GM18909 (cell line): ENCODE results near the gene ZNF891.

Source experiments
- ATAC-seq: cut with Tn5 transposase; IDR thresholded peaks from one replicate; pipeline ENCODE4 v1.9.1; 2021; ENCODE audit warnings: mild to moderate bottlenecking; ENCODE audit not compliant: unreplicated experiment, poor library complexity

ZNF891 gene

DNA sequence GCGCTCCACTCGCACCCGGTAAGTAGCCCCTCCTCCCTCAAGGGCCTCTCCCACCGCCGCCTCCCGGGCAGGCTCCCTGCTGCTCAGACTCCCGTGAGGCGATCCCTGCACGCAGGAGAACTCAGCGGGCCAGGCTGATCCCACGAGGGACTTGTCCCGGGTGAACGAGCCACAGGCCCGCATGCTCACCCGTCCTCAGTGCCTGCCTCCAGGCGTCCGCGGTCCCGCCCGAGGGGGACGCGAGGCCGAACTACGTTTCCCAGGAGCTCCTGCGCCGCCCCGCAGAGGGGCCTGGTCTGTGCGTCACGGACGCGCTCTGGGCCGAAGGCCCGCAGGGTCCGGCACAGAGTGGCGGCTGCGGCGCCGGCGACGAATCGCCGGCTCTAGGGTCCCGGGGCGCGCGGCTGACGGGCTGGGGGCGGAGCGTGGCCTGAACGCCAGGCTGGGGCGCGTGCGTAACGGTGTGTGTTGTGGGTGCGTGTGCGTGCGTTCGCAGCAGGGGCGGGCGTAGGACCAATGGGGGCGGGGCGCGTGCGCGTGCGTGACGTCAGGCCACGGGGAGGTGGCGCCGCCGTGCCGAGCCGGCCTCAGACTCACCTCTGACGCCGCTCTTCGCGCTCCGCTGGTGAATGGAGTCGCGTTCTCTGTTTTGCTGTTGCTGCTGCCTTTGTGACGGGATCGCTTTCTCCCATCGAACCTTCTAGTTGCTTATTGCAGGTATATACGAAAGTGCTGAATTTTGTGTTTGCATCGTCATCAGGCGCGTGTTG lies at the start of gene ZNF891, which contains the start of gene ZNF10:
Gene ZNF891, minus strand, starts transcription at position 237 of the 770 bp plus-strand sequence. CDS start 8,356 bp downstream, outside the sequence.
Gene ZNF10, plus strand, starts transcription at position 590 of the 770 bp plus-strand sequence. CDS start 13,866 bp downstream, outside the sequence.
- ATAC-seq = peak; percentile 92

DNA sequence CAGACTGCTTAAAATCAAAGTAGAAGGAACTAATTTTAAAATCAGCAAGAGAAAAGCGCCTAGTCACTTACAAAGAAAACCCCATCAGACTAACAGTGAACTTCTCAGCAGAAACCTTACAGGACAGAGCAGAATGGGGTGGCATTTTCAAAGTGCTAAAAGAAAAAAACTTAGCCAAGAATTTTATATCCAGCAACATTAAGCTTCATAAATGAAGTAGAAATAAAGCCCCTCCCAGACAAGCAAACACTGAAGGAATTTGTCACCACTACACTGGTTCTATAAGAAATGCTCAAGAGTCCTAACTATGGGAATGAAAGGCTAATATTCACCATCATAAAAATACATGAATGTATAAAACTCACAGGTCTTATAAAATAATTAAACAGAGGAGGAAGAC lies 44.8 kb upstream of the ZNF891 start:
- no peak for ATAC-seq

DNA sequence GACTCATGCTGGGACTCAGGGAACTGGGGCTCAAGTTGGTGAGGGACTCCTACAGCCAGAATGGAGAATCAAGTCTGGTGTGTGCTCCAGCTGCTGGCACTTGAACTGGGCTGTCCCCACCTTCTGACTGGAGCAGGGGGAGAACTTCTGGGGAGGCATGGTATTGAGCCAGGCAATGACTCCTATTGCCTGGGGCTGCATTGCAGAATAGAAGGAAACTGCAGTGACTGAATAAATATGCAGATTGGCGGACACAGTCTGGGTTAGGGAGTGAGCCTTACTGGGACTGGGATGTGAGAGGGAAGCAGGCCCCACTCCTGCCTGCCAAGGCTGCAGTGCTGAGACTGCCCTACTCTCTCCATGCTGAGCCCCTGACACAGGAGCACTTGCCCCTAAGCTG lies 42.4 kb upstream of the ZNF891 start:
- ATAC-seq = no peak

- ATAC-seq = no peak
Observed at GRCh38 chr12:133165776-133166175, 35.7 kb upstream of the ZNF891 start.

DNA sequence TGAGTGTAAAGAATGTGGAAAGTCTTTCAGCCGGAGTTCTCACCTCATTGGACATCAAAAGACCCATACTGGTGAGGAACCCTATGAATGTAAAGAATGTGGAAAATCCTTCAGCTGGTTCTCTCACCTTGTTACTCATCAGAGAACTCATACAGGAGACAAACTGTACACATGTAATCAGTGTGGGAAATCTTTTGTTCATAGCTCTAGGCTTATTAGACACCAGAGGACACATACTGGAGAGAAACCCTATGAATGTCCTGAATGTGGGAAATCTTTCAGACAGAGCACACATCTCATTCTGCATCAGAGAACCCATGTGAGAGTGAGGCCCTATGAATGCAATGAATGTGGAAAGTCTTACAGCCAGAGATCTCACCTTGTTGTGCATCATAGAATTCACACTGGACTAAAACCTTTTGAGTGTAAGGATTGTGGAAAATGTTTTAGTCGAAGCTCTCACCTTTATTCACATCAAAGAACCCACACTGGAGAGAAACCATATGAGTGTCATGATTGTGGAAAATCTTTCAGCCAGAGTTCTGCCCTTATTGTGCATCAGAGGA lies 26.1 kb upstream of the ZNF891 start:
- ATAC-seq = no peak

DNA sequence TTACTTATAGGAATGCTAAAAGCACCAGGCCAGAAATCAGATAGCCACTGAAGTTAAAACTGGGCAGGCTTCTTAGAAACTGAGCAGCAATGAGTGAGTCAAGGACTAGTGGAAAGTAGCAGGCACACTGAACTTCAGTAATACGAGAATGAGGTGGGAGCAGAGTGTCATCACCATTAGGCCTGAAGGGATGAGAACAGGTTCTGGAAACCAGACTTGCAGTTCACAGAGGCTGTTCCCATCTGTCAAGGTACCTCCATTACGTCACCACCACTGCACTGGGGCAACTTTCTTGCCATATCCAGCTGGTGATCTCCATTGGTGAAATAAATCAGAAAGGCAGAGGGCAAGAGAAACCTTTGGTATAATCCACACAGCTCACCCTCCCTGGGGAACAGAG lies 15.9 kb upstream of the ZNF891 start:
- ATAC-seq = no peak

- ATAC-seq = no peak
Observed at GRCh38 chr12:133135747-133136146, 5.7 kb upstream of the ZNF891 start.

DNA sequence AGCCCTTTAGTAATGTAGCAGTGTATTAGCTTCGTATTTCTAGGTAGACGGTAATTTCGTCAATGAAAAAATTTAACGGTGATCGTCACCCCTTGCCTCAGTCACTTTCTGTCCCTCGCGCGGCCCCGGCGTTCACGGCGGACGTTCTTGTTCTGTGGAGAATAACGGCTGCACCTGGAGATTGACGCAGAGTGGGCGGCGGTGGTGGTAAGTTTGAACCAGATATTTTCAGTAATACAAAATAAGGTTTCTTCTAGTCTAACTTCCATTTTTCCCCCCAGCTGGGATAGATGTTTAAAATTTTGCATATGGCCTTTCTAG lies 694 bp upstream of the ZNF891 start:
- peak; percentile 11 for ATAC-seq

DNA sequence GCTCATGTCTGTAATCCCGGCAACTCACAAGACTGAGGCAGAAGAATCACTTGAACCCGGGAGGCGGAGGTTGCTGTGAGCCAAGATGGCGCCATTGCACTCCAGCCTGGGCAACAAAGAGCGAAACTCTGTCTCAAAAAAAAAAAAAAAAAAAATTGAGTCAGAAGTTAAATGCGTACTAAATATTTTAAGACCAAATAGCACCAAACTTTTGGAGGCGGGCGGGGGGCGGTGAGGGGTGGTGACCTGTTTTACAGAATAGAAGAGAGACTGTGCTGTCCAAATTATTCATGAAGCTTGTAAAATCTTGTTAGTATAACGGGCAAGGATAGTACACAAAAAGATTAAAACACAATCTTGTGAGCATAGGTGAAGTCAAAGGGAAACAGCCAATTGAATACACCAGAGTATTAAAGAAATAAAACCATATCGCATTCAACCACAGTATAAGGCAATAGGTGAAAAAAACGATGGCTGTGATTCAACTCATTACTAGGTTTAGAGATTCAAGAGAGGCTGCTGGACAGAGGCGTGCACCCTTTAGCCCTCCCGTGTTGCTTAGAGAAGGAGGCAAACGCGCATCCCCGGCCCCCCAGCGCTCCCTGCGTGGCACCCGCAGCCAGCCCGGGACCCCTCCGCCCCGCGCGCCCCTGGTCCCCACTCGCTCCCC lies 571 bp downstream of the ZNF891 start:
- no peak for ATAC-seq

DNA sequence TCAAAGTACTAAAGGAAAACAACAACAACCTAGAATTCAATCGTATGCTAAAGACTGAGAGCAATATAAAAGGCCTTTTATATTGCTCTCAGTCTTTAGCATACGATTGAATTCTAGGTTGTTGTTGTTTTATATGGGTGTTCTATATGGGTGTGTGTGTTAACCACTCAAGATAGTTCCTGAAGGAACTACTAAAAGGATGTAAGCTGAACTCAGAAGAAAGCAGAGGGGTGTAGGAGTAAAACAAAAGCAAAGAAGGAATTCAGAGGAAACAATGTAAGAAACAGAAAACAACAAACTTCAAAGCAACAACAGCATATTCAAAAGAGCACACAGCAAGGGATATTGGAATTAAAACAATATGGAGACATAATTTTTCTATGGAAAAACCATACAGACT lies 5.4 kb downstream of the ZNF891 start:
- ATAC-seq = no peak

DNA sequence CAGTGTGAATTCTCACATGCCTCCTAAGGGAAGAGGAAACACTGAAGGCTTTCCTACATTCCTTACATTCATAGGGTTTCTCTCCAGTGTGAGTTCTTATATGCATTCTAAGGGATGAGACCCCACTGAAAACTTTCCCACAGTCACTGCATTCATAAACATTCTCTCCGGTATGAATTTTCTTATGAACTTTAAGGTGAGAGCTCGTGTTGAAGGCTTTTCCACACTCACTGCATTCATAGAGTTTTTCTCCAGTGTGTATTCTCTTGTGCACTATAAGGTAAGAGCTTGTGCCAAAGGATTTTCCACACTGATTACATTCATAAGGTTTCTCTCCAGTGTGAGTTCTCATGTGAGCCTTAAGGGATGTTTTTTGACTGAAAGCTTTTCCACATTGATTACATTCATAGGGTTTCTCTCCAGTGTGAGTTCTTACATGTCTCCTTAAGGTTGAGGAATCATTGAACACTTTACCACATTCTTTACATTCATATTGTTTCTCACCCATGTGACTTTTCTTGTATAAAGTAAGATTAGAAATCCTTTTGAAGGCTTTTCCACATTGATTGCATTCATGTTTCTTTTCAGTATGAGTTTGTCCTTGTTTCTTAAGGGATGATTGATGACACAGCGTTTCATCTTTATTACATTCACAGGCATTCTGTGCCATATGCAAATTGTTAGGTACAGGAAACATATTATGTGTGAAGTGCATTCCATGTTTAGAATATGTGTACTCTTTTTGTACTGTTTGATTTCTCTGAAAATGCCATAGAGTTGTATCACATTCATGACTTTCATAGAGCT lies 9.5 kb downstream of the ZNF891 start:
- no peak for ATAC-seq

DNA sequence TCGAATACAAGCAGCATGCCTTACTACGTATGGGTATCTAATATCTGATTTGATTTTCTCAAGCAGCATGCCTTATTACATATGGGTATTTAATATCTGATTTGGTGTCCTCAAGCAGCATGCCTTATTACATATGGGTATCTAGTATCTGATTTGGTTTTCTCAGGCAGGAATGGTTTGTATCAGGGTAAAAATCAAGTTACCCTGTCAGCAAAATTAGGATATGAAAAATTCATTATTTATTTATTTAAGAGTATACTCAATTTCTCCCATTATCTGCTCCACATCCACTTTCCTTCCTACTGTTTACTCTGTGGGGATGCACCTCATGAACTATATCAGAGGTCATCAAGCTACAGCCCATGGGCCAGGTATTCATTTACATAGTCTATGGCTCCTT lies 21.9 kb downstream of the ZNF891 start:
- ATAC-seq = no peak

GRCh38 chr12:133107121-133107520 lies 23.0 kb downstream of the ZNF891 start:
- no peak for ATAC-seq

DNA sequence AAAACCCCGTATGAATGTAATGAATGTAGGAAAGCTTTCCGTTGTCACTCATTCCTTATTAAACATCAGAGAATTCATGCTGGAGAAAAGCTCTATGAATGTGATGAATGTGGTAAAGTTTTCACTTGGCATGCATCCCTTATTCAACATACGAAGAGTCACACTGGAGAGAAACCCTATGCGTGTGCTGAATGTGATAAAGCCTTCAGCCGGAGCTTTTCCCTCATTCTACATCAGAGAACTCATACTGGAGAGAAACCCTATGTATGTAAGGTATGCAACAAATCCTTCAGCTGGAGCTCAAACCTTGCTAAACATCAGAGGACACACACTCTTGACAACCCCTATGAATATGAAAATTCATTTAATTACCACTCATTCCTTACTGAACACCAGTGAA lies 23.8 kb downstream of the ZNF891 start:
- ATAC-seq = no peak

- no peak for ATAC-seq
Observed at GRCh38 chr12:133105620-133106019, 24.5 kb downstream of the ZNF891 start.

DNA sequence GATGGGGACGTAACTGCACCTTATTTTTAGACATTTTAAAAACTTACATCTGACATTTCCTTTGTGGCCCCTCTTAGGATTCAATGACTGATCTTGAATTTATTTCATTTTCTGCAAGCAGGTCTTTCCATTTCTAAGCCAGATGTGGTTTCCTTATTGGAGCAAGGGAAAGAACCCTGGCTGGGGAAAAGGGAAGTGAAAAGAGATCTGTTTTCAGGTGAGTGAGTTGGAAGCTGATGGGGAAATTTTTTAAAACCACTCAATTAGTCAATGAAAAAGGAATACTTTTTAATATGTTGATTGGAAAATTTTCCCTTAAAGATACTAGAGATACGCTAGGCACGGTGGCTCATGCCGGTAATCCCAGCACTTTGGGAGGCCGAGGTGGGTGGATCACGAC lies 46.7 kb downstream of the ZNF891 start:
- no peak for ATAC-seq

DNA sequence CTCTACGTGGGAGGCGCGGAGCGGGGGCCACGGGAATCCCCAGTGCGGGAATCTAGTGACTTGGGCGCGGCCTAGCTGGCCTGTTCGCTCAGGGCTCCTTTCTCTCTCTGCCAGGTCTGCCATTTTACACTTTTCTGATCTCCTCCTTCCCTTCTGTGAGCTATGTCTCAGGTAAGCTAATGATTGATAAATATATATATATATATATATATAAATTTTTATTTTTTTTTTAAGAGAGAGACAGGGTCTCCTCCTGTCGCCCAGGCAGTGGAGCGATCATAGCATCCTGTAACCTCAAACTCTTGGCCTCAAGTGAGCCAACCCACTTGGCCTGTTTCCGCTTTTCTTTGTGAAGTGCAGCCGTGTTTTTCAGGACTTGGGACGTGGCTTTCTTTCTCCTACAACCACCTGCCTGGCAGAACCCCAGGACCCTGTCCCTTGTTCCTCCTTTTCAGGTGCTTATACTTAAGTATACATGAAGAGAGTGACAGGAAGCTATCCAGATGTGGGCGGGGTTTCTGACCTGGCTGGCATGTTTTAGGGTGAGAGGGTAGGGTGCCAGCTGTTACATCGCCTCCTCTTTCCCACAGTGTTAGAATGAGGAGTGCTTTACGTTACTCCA lies 48.8 kb downstream of the ZNF891 start:
- ATAC-seq = no peak

DNA sequence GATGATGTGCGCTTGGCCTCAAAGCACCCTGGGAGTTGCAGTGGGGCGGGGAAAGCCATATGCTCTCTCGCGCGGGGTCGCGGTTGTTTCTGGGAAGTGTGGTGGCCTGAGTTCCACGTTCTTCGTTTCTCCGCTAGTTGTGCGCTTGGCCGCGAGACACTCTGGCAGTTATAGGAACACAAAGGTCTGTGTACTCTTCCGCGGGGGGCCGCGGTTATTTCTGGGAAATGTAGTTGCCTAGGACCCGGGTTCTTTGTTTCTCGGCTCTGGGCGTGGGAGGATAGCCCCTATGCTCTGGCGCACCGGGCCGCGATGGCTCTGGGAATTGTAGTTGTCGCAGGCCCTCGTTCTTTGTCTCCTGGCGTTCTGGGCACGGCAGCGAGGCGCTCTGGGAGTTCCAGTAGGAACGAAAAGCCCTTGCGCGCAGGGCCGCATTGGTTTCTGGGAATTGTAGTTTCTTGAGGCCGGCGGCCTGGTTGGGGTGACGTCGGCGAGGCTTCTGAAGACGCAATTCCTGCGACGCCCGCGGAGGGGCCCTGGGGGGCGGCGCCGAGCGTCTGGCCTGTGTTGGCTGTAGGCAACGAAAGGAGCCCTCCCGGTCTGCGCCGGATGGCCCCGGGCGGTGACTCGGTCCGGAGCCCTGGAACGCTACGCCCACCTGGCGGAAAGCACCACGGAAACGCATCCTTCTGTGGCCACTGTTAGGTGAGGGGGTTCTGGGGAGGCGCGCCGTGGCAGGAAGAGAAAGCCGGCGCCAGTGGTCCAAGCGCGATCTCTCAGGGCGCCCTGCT lies 49.5 kb downstream of the ZNF891 start, which contains the start of gene ZNF140:
Gene ZNF140, plus strand, starts transcription at position 556 of the 791 bp plus-strand sequence. CDS start 398 bp downstream, outside the sequence.
- peak; percentile 77 for ATAC-seq

- peak; percentile 81 for ATAC-seq
Observed at GRCh38 chr12:133080026-133080367, 50.1 kb downstream of the ZNF891 start.
